Left lung (tissue), 10 donors: ENCODE measurements around the gene WWOX. TPM values are rescaled to one million over a fixed set of nuclear protein-coding genes. Genes with fewer than 3 reads are reported as not detected.

Experiments used
- ATAC-seq: fragments of 200-7000 bp; cut with Tn5 transposase; one replicate; pipeline ENCODE4 v1.9.1; 2020; ENCODE audit warnings: moderate library complexity
- DNase-seq, 4 donors: peaks; one replicate each; pipeline ENCODE4 v3.0.0-alpha.2; 2013 to 2020
- H3K27ac ChIP-seq, 2 donors: fragments of 200-600 bp; sonication (generic) in 1 of 2; one replicate each; pipeline versions ENCODE4 v1.5.0 to v1.8.0; 2020 to 2021
- H3K27me3 ChIP-seq, 2 donors: fragments of 200-600 bp; sonication (generic) in 1 of 2; one replicate each; pipeline versions ENCODE4 v1.5.0 to v1.8.0; 2020 to 2021
- H3K36me3 ChIP-seq, 2 donors: fragments of 200-600 bp; sonication (generic) in 1 of 2; one replicate each; pipeline versions ENCODE4 v1.5.0 to v1.8.0; 2020 to 2021
- H3K4me1 ChIP-seq, 2 donors: fragments of 200-600 bp; one replicate each; pipeline ENCODE4 v1.8.0; 2021
- H3K4me3 ChIP-seq, 2 donors: fragments of 200-600 bp; sonication (generic) in 1 of 2; one replicate each; pipeline versions ENCODE4 v1.5.0 to v1.8.0; 2020 to 2021; ENCODE audit warnings: mild to moderate bottlenecking in 1 of 2
- H3K9me3 ChIP-seq, 2 donors: fragments of 200-600 bp; sonication (generic) in 1 of 2; one replicate each; pipeline versions ENCODE4 v1.5.0 to v1.8.0; 2020 to 2021
- intact Hi-C, 2 donors: fragments of 100-400 bp; cut with DNase I; formaldehyde crosslinking; loops; one replicate each; pipeline versions ENCODE4 v1.11.2 to v1.14.2; 2022
- polyA plus RNA-seq, 6 donors: library from polyadenylated mRNA; unstranded; fragments of 120-200 nt; gene quantifications; one replicate each; pipeline ENCODE4 v1.2.1, GENCODE V29; 2013; ENCODE audit not compliant: insufficient read length in 6 of 6
- total RNA-seq, 2 donors: library from RNA; stranded (reverse); fragmentation: NEBNext Ultra II Directional; extraction: Animal tissue kit (Norgen Biotek cat#: 25700); gene quantifications; one replicate each; pipeline ENCODE4 v1.2.1, GENCODE V29; 2021
- TF ChIP-seq, protein P1 (sequence below), 2 donors: fragments of 200-600 bp; sonication (generic) in 1 of 2; IDR thresholded peaks; one replicate each; pipeline versions ENCODE4 v1.5.0 to v1.8.0; 2021; ENCODE audit warnings: antibody characterized with exemption in 2 of 2
- donor health status: DM: no; HTN: yes; CAD: no.
- donor health status: DM: no; HTN: no; CAD: no.

WWOX gene
- total and polyA plus RNA-seq, 8 donors: 17.2 to 40.3 (median 30.8) TPM

DNA sequence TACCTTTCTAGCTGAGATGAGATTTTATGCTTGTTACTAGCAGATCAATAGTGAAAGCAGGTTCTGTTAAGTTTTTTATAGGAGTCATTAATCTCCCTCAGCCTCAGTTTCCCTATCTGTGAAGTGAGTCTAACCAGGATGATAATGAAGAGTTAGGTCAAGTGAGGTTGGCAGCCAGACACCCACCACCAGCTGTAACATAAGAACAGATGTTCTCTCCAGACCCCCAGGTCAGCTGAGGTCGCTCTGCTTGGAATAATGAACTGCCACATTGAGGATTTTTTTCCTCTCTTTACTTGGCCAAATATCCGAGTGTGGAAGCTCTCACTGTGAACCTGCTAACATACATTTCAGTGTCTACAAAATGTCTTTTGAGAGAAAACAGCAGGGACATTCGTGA lies 389.6 kb downstream of the WWOX start:
- DNase-seq (no peak), ATAC-seq (no peak)
- intact Hi-C loops: no loop called here
- TF ChIP-seq, protein P1, sequence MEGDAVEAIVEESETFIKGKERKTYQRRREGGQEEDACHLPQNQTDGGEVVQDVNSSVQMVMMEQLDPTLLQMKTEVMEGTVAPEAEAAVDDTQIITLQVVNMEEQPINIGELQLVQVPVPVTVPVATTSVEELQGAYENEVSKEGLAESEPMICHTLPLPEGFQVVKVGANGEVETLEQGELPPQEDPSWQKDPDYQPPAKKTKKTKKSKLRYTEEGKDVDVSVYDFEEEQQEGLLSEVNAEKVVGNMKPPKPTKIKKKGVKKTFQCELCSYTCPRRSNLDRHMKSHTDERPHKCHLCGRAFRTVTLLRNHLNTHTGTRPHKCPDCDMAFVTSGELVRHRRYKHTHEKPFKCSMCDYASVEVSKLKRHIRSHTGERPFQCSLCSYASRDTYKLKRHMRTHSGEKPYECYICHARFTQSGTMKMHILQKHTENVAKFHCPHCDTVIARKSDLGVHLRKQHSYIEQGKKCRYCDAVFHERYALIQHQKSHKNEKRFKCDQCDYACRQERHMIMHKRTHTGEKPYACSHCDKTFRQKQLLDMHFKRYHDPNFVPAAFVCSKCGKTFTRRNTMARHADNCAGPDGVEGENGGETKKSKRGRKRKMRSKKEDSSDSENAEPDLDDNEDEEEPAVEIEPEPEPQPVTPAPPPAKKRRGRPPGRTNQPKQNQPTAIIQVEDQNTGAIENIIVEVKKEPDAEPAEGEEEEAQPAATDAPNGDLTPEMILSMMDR (IDR thresholded peaks at IDR 0.05): no peak
- Histone ChIP-seq H3K36me3 (no peaks in the 10 kb centered on the region), H3K4me1 (no peaks in the 10 kb centered on the region), H3K27me3 (no peaks in the 10 kb centered on the region), H3K4me3 (no peak overlapping the region), H3K9me3 (no peaks in the 10 kb centered on the region), H3K27ac (no peak overlapping the region)

DNA sequence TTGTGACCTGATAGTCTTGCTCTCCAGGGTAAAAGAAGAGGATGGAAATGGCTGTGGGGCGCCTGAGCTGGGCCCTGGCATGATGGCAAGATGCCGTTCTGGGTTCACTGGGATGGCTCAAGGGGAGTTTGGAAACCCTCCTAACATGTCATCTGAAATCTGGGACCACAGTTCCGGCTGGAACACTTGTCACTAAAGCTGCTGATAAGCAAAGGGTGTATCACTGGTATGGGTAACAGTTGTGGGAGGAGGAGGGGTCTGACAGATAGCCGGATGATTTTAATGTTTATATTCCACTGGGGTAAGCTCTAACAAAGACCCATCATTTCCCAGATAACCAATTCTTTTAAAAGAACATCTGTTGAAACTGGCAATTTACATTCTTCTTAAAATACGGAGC lies 390.2 kb downstream of the WWOX start:
- TF ChIP-seq, protein P1 (IDR thresholded peaks at IDR 0.05): no peak
- Histone ChIP-seq H3K9me3 (no peaks in the 10 kb centered on the region), H3K27ac (no peak overlapping the region), H3K27me3 (no peaks in the 10 kb centered on the region), H3K4me3 (no peak overlapping the region), H3K4me1 (no peaks in the 10 kb centered on the region), H3K36me3 (no peaks in the 10 kb centered on the region)
- intact Hi-C loops: no loop called here
- DNase-seq (no peak), ATAC-seq (no peak)

GRCh38 chr16:78490431-78490830 lies 391.0 kb downstream of the WWOX start:
- no peak for ATAC-seq
- Histone ChIP-seq H3K27ac (no peak overlapping the region), H3K4me3 (no peak overlapping the region), H3K9me3 (no peaks in the 10 kb centered on the region), H3K36me3 (no peaks in the 10 kb centered on the region), H3K4me1 (no peaks in the 10 kb centered on the region), H3K27me3 (no peaks in the 10 kb centered on the region)
- TF ChIP-seq, protein P1 (IDR thresholded peaks at IDR 0.05): no peak
- DNase-seq: no peak
- intact Hi-C loops: no loop called here

DNA sequence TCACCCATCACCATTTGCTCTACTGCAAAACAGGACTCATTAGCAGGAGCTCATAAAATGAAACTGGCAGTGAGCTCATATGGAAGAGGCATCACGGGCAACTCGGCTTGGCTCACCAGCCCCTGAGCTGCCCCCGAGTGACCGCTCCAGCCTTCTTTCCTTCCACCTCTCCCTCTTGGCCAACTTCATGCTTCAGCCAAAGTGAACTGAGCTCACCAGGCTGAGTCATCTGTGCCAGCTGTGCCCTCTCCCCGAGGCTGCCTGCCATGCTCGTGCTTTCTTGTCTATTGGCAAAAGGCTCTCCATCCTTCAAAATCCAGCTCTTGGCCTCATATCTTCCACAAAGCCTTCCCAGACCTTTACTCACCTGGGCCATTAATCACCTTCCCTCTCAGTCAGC lies 391.4 kb downstream of the WWOX start:
- Histone ChIP-seq H3K36me3 (no peaks in the 10 kb centered on the region), H3K27me3 (no peaks in the 10 kb centered on the region), H3K4me3 (no peak overlapping the region), H3K9me3 (no peaks in the 10 kb centered on the region), H3K27ac (no peak overlapping the region), H3K4me1 (no peaks in the 10 kb centered on the region)
- intact Hi-C loops: no loop called here
- ATAC-seq: no peak
- TF ChIP-seq, protein P1 (IDR thresholded peaks at IDR 0.05): no peak
- no peak for DNase-seq

DNA sequence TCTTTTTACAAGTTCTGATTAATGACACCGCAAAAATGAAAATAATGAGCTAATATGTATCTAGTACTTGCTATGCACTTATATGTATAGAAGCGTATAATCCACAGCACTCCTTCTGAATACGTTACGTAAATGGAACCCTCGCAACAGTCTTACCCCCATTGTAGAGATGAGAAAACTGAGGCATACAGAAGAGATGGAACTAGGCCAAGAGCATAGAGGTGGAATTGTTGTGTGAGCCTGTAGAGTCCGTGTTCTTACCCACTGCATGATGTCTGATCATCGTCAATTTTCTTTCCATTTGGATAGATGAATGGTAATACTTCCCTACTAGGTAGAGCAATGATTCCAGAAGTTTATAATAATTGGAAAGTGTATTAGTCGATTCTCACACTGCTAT lies 394.1 kb downstream of the WWOX start:
- ATAC-seq: no peak
- Histone ChIP-seq H3K4me3 (no peak overlapping the region), H3K27me3 (no peaks in the 10 kb centered on the region), H3K4me1 (no peaks in the 10 kb centered on the region), H3K36me3 (no peaks in the 10 kb centered on the region), H3K9me3 (no peaks in the 10 kb centered on the region), H3K27ac (no peak overlapping the region)
- TF ChIP-seq, protein P1 (IDR thresholded peaks at IDR 0.05): no peak
- DNase-seq: no peak
- intact Hi-C loops: no loop called here
